ENCODE data around the gene BUB3.
A peak's percentile ranks its signal among the peaks of the same experiment; 100 is the strongest.

BUB3 gene

GRCh38 chr10:123205041-123205440 is 50.8 kb downstream of the BUB3 start:
- no peak for DNase-seq

DNA sequence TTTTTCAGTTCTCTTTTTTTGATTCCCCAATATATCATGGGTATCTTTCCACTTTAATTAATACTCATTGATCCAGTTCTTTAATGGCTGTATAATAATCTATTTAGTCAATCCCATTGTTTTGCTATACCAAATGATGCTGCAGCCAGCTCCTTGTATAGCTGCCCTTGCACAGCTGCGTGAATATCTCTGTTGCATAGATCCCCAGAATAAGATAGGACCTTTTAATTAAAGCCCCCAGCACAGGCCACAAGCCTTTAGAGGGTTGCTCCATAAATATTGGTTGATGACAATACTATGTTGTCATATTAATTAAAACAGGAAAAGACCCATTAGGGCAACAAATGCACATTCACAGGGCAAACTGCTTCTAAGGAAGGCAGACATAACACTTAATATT is 57.9 kb downstream of the BUB3 start:
- DNase-seq: peak in 1 of 3 experiments; percentile 2

- no peak for DNase-seq
Measured at GRCh38 chr10:123212640-123213039, 58.4 kb downstream of the BUB3 start.

- no peak for DNase-seq
Measured at GRCh38 chr10:123213192-123213591, 59.0 kb downstream of the BUB3 start.

Measured in NCI-H1417 (cell line).